Measurements from ENCODE around the gene SLC5A9. TPM values are rescaled to one million over a fixed set of nuclear protein-coding genes. Genes with fewer than 3 reads are reported as not detected.
"Not testable (repeated sequence)": the region's sequence is repeated elsewhere in the genome, so short reads cannot be mapped to it uniquely, and the experiment has no call there.

SLC5A9 gene
- polyA plus RNA-seq, 2 of the 4 experiments (the other 2 are of a cell fraction), result 0.03 to 0.21 TPM

GRCh38 chr1:48261881-48262400 is 39.4 kb downstream of the SLC5A9 start:
- no peaks in the 10 kb centered on the region for H3K4me1 ChIP-seq
- TF ChIP-seq FOXS1 (CRISPR knock-in tag; IDR thresholded peaks at IDR 0.05) (no peak), ZSCAN20 (CRISPR knock-in tag; IDR thresholded peaks at IDR 0.05) (no peak), JUN (IDR thresholded peaks at IDR 0.05) (no peak), PHF8 (IDR thresholded peaks at IDR 0.05; ENCODE audit: borderline replicate concordance, low read depth) (no peak), EHMT2 (IDR thresholded peaks at IDR 0.05; ENCODE audit: low read depth) (no peak), ZFP36 (IDR thresholded peaks at IDR 0.05; ENCODE audit: borderline replicate concordance, partially characterized antibody) (no peak), MAFK (IDR thresholded peaks at IDR 0.05; ENCODE audit: partially characterized antibody) (no peak), RNF2 (IDR thresholded peaks at IDR 0.05; ENCODE audit: borderline replicate concordance, low read depth) (no peak), RCOR1 (IDR thresholded peaks at IDR 0.05; ENCODE audit: low read depth, low read length) (no peak)
- TF ChIP-seq, protein P1, sequence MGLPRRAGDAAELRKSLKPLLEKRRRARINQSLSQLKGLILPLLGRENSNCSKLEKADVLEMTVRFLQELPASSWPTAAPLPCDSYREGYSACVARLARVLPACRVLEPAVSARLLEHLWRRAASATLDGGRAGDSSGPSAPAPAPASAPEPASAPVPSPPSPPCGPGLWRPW (IDR thresholded peaks at IDR 0.05), result no peak
- H3K27ac ChIP-seq, result no peak overlapping the region
- no peak overlapping the region for H3K4me3 ChIP-seq
- no peak for FAIRE-seq
- CTCF ChIA-PET, result no interaction called here
- POLR2A ChIA-PET, result no interaction called here
- no peak for ATAC-seq
- no peaks in the 10 kb centered on the region for H3K9me3 ChIP-seq
- H3K4me2 ChIP-seq, result no peak overlapping the region
- DNase-seq (ENCODE audit: low read depth in 1 of 2, low spot score in 1 of 2), result no peak

GRCh38 chr1:48263041-48263440 is 40.5 kb downstream of the SLC5A9 start:
- TF ChIP-seq, protein P2, sequence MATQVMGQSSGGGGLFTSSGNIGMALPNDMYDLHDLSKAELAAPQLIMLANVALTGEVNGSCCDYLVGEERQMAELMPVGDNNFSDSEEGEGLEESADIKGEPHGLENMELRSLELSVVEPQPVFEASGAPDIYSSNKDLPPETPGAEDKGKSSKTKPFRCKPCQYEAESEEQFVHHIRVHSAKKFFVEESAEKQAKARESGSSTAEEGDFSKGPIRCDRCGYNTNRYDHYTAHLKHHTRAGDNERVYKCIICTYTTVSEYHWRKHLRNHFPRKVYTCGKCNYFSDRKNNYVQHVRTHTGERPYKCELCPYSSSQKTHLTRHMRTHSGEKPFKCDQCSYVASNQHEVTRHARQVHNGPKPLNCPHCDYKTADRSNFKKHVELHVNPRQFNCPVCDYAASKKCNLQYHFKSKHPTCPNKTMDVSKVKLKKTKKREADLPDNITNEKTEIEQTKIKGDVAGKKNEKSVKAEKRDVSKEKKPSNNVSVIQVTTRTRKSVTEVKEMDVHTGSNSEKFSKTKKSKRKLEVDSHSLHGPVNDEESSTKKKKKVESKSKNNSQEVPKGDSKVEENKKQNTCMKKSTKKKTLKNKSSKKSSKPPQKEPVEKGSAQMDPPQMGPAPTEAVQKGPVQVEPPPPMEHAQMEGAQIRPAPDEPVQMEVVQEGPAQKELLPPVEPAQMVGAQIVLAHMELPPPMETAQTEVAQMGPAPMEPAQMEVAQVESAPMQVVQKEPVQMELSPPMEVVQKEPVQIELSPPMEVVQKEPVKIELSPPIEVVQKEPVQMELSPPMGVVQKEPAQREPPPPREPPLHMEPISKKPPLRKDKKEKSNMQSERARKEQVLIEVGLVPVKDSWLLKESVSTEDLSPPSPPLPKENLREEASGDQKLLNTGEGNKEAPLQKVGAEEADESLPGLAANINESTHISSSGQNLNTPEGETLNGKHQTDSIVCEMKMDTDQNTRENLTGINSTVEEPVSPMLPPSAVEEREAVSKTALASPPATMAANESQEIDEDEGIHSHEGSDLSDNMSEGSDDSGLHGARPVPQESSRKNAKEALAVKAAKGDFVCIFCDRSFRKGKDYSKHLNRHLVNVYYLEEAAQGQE (IDR thresholded peaks at IDR 0.05), result no peak
- DNase-seq (ENCODE audit: low read depth in 1 of 2, low spot score in 1 of 2), result no peak
- no peak overlapping the region for H3K4me2 ChIP-seq
- ChIA-PET CTCF (interaction anchor here (0.6 kb wide), 1 partner anchor 137 kb away, joined by 4 read pairs; no protein-coding TSS in a partner anchor), POLR2A (no interaction called here)
- WGBS (ENCODE audit: missing lambda C conversion rate), result 9% methylated on average over 1 of the region's 1 CpG
- ATAC-seq, result no peak
- no peaks in the 10 kb centered on the region for H3K9me3 ChIP-seq
- no peaks in the 10 kb centered on the region for H3K4me1 ChIP-seq
- no peak overlapping the region for H3K27ac ChIP-seq
- H3K4me3 ChIP-seq, result no peak overlapping the region
- FAIRE-seq, result no peak

DNA sequence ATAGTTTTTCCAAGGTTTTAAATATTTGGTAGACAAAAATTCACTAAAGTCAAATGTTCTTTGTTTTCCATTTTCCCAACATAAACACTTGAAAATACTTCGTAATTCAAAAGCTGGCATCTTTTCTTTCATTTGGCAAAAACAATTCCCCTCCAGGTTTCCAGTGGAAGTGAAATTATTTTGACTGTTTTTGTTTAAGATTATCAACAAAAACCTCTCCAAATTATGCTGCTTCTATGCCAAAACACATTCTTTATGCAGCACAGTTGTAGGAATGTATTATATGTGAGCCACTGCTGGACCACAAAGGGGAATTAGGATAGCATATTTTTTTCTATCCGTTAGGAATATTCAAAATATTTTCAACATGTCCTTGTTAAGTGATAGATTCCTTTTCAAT is 44.1 kb downstream of the SLC5A9 start:
- no peaks in the 10 kb centered on the region for H3K9me3 ChIP-seq
- H3K4me2 ChIP-seq, result no peak overlapping the region
- POLR2A ChIA-PET, result no interaction called here
- WGBS (ENCODE audit: missing lambda C conversion rate), result 25% methylated on average over 2 of the region's 2 CpGs
- no peaks in the 10 kb centered on the region for H3K4me1 ChIP-seq
- H3K4me3 ChIP-seq, result no peak overlapping the region
- H3K27ac ChIP-seq, result no peak overlapping the region
- DNase-seq (ENCODE audit: low read depth in 1 of 2, low spot score in 1 of 2), result no peak
- ATAC-seq, result no peak
- CTCF ChIA-PET, result no interaction called here
- no peak for FAIRE-seq
- TF ChIP-seq CHD4 (IDR thresholded peaks at IDR 0.05; ENCODE audit: borderline replicate concordance) (no peak), EHMT2 (IDR thresholded peaks at IDR 0.05; ENCODE audit: low read depth) (no peak), NPAS2 (CRISPR knock-in tag; IDR thresholded peaks at IDR 0.05; ENCODE audit: borderline replicate concordance) (no peak), HOXB5 (CRISPR knock-in tag; IDR thresholded peaks at IDR 0.05) (no peak), SMC3 (IDR thresholded peaks at IDR 0.05) (no peak), MYC (IDR thresholded peaks at IDR 0.05; ENCODE audit: borderline replicate concordance, low read length) (no peak), CEBPB (IDR thresholded peaks at IDR 0.05) (no peak), ZC3H11A (IDR thresholded peaks at IDR 0.05) (no peak), FOSB (CRISPR knock-in tag; IDR thresholded peaks at IDR 0.05) (no peak), POLR2A (IDR thresholded peaks at IDR 0.05; ENCODE audit: low read length) (no peak), JUN (IDR thresholded peaks at IDR 0.05) (no peak), RFX5 (IDR thresholded peaks at IDR 0.05) (no peak), JUNB (IDR thresholded peaks at IDR 0.05) (no peak)

DNA sequence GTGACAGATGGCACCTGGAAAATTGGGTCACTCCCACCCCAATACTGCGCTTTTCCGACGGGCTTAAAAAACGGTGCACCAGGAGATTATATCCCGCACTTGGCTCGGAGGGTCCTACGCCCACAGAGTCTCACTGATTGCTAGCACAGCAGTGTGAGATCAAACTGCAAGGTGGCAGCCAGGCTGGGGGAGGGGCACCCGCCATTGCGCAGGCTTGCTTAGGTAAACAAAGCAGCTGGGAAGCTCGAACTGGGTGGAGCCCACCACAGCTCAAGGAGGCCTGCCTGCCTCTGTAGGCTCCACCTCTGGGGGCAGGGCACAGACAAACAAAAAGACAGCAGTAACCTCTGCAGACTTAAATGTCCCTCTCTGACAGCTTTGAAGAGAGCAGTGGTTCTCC is 54.9 kb downstream of the SLC5A9 start:
- H3K4me1 ChIP-seq; CTCF ChIA-PET; ATAC-seq; DNase-seq (ENCODE audit: low read depth in 1 of 2, low spot score in 1 of 2); H3K9me3 ChIP-seq; POLR2A ChIA-PET; FAIRE-seq; H3K4me2 ChIP-seq; H3K4me3 ChIP-seq; H3K27ac ChIP-seq: not testable (repeated sequence)
- 13% methylated on average over 3 of the region's 10 CpGs for WGBS (ENCODE audit: missing lambda C conversion rate)

GRCh38 chr1:48282329-48282728 is 59.8 kb downstream of the SLC5A9 start:
- POLR2A ChIA-PET, CTCF ChIA-PET: not testable (repeated sequence)

GRCh38 chr1:48284696-48285420 is 62.3 kb downstream of the SLC5A9 start:
- H3K27ac ChIP-seq; H3K4me1 ChIP-seq; ATAC-seq; FAIRE-seq; H3K9me3 ChIP-seq; H3K4me3 ChIP-seq; DNase-seq (ENCODE audit: low read depth in 1 of 2, low spot score in 1 of 2); POLR2A ChIA-PET; H3K4me2 ChIP-seq: not testable (repeated sequence)
- CTCF ChIA-PET, result interaction anchor here (0.8 to 1.3 kb wide), 3 partner anchors 12 to 332 kb away, joined by 3 to 4 read pairs (median 3); no protein-coding TSS in a partner anchor
- 15% methylated on average over 4 of the region's 10 CpGs for WGBS (ENCODE audit: missing lambda C conversion rate)

More at GRCh38 chr1:48282329-48282728, 59.8 kb downstream of the SLC5A9 start:
- not testable (repeated sequence) for H3K4me1 ChIP-seq; H3K4me3 ChIP-seq; DNase-seq (ENCODE audit: low read depth in 1 of 2, low spot score in 1 of 2); H3K4me2 ChIP-seq; H3K27ac ChIP-seq; H3K9me3 ChIP-seq; FAIRE-seq; ATAC-seq

Data from A549 (cell line).